Fibroblast of peridontal ligament (primary cell): ENCODE measurements around the gene TRIM62.
"Not testable (repeated sequence)": the region's sequence is repeated elsewhere in the genome, so short reads cannot be mapped to it uniquely, and the experiment has no call there.

Experiments used
- DNase-seq: peaks from one replicate; pipeline ENCODE4 v3.0.0-alpha.2; 2010; ENCODE audit errors: extremely low read depth

Gene TRIM62

DNA sequence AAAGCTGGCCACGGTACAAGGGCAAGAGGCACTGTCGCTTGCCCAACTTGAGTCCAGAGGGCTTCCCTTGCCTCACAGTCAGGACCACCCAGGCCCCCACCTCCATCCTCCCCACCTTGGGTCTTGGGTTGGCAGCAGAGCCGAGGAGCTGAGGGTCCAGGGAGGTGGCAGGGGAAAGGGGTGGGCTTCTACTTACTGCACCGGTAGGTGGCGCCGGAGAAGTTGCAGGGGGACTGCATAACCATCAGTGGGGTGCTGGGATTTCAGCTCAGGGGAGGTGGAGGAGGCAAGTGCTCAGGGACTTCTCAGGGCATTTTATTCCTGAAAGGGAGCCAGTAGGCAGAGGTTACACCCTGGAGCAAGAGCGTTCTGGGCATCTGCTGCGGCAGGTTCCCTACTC lies 44.0 kb downstream of the TRIM62 start:
- no peak for DNase-seq

DNA sequence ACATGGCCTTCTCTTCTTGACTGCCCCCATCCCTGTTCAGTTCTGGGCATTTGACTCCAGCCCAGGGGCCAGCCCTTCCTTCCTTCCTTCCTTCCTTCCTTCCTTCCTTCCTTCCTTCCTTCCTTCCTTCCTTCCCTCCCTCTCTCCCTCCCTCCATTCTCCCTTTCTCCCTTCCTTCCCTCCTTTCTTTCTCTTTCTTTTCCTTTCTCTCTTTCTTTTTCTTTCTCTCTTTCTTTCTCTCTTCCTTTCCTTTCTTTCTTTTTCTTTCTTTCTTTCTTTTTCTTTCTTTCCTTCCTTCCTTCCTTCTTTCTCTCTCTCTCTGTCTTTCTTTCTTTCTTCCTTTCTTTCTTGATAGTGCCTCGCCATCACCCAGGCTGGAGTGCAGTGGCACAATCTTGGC lies 45.8 kb downstream of the TRIM62 start:
- DNase-seq, result not testable (repeated sequence)

DNA sequence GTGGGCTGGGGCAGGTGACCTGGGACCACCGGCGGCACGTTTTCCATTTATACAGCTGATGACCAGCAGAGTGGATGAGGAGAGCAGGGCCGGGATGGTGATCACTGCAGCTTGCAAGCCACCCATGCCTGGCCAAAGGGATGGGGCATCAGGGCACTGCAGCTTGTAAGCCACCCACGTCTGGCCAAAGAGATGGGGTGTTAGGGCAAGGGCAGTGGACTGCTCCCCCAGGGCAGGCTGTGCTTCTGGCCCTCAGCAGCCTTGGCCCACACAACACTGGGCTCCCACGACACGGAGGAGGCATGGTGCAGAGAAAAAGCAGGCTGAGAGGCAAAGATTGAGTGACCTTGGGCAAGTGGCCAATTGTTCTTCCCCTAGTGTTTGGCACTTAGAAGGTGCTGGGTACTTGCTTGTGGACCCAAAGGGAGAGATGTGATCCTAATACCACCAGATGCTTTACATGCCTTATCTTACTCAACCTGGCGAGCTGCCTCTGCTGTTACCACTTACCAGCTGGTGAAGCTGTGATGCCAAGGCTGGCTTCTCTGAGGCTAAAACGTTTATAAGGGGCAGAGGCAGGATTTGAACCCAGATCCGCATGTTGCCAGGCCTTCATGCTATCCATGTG lies 48.3 kb downstream of the TRIM62 start:
- DNase-seq, result peak; percentile 51

DNA sequence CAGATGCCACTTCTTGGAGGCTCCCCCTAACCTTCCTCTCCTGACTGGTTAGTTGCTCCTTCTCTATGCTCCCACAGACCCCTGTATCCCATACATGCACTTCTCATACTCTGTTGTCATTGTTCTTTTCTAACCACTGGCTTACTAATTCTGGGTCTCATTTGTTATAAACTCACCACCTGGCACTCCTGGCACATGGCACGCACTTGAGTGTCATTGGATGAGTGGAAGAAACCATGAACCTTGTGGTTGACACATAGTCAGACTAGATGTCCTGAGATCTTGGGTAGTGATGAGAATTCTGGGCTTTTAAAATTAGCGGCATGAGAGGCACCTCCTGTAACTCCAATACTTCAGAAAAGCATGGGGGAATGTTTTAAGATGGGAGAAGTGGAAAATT lies 49.3 kb downstream of the TRIM62 start:
- no peak for DNase-seq

DNA sequence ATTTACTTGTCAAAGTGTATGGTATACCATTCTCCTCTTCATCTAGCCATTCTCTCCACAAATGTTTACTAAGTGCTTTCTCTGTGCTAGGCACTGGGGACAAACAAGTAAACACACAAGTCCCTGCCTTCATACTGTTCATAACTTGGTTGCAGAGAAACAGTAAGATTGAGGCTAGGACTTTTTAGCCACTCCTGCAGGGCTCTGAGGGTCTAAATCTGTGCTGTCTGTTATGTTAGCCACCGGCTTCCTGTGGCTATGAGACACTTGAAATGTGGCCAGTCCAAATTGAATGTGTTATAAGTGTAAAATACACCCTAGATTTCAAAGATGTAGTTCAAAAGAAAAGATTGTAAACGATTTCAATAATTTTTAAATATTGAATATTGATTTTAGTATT lies 50.7 kb downstream of the TRIM62 start:
- no peak for DNase-seq

DNA sequence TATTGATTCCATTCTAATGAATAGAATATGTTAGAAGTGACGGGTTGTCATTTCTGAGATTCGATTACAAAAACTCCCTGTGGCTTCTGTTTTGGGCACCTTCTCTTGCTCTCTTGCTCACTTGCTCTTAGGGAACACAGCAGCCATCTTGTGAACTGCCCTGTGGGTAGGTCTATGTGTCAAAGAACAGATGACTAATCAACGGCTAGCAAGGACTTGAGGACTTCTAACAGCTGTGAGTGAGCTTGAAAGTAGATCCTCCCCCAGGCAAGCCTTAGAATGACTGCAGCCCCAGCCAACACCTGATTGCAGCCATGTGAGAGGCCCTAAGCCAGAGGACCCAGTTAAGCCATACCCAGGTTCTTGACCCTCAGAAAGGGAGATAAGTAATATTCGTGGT lies 51.5 kb downstream of the TRIM62 start:
- DNase-seq, result no peak

DNA sequence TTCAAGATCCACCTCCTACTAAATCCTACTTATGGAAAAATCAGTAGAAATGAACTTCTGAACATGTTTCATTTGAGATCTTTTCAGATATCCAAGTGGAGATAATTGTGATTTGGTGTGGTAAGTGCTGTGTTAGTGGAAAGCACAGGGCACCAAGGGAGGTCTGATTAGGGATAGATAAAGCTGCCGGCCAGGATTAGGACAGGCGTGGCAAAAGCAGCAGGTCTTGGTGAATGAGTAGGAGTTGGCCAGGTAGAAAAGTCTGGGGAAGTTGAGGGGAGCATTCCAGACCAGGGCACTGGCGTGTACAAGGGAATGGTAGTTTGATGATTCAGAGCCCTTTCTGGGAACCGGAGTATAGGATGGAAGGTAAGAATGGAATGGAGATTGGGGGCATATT lies 53.1 kb downstream of the TRIM62 start:
- no peak for DNase-seq

DNA sequence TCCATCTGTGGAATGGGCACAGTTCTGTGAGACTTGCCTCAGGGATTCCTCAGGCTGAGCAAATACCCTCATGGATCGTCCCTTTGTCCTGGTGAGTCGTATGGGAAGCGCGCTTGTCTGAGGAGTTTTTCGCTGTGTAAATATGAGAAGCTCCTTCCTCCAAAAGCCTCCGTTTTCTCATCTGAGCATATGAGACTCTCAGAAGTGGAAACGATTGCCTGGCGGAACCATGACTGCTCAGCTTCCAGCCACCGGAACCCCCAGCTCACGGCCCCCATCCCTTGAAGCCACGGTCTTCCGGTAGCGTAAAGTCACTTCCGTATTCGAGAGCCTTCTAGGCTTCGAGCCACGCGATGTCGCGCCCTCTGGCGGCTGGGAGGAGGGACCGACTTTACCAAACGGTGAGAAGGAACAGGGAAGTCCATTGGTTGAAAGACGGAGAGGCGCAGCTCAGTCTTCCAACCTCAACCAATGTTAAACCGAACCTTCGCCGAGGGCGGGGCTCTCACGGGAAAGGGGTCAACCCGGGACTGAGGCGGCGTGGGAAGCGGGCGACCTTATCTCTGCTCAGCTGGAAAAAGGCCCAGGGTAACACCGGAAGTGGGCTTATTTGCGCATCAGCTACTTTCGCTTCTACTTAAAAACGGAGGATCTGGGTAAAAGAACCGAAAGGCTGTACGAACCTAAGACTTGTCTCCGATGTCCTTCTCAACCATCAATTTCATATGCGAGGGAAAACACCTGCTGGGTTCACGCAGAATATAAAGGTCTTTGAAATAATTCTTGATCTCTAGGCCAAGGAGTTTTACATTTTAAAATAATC lies 54.6 kb downstream of the TRIM62 start:
- DNase-seq, result peak; percentile 99

DNA sequence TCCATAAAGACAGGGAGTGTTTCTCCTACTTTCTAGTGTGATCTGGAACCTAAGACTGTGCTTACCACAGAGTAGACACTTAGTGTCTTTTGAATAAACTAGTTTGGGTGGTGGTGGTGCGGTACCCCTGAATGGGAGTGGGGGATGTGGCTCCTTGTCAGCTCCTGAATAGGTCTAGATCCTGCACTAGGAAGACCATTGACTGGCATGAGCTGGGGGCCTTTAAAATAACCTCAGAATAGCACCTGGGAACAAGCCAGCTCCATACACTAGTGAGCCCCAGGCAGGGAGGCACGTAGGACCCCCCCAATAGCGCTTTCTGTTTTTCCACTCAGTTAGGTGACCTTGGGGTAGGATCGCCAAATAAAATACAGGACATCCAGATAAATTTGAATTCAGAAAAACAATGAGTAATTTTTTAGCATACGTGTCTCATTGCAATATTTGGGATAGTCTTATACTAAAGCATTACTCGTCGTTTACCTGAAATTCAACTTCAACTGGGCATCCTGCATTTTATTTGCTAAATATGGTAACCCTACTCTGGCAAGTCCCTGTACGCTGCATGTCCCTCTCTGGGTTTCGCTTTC lies 55.3 kb downstream of the TRIM62 start:
- DNase-seq, result no peak

DNA sequence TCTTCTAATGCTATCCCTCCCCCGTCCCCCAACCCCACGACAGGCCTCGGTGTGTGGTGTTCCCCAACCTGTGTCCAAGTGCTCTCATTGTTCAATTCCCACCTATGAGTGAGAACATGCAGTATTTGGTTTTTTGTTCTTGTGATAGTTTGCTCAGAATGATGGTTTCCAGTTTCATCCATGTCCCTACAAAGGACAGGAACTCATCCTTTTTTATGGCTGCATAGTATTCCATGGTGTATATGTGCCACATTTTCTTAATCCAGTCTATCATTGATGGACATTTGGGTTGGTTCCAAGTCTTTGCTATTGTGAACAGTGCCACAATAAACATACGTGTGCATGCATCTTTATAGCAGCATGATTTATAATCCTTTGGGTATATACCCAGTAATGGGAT lies 57.2 kb downstream of the TRIM62 start:
- not testable (repeated sequence) for DNase-seq

DNA sequence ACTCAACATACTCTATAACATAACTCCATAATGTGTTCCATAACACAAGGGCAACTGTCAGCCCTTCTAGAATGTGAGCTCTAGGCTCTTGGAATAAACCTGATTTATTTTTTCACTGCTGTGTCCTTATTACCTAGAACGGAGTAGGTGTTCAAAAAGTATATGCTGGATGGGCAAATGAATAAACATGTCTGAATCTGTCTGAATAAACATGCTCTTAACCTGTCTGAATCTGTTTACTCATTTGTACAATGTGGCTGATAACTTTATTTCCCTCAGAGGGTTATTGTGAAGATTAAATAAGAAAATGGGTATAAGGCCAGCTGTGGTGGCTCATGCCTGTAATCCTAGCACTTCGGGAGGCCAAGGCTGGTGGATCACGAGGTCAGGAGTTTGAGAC lies 58.6 kb downstream of the TRIM62 start:
- no peak for DNase-seq

DNA sequence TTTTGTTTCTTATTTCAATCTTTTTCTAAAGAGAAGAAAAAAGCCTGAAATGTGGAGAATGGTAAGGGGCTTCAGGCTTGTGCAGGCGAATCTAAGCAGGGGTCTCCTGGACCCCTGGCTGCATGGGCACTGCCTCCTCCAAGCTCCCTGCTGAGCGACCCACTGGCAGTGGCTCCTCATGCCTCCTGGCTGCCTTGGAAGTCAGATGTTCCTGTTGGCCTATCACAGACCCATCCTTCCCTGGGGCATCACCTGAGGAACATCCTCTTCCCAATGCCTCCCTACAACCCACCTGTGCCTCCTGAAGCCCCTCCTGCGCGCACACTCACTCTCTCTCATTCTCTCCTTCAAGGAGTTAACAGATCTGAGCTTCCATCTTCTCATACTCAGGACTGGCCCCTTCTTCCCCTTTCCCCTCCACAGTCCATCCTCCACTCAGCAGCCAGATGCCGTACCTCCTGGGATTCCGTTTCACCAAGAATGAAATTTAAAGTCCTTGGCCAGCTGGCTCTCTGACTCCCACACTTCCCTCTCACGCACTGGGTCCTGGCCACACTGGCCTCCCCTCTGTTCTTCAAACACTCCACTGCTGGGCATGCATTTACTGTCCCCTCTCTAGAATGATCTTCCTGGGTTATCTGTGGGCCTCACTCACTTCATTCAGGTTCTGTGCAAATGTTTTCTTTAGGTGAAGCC lies 59.2 kb downstream of the TRIM62 start:
- no peak for DNase-seq

DNA sequence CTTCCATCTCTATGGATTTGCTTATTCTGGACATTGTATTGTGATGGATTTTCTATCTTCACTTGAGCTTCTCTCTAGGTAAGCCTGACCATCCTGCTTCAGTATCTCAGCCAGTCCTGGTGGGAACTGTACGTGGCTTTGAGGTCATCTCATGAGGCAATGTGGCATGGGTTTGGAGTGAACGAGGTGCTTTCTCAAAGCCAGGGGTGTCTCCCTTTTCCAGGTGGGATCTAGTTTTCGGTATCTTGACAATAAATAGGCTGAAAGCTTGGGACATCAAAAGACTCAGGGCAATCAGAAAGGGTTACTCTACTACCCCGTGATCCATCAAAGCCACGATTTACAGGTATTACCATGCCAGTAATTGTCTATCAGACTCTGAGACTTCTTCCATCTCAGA lies 60.1 kb downstream of the TRIM62 start:
- DNase-seq, result no peak

DNA sequence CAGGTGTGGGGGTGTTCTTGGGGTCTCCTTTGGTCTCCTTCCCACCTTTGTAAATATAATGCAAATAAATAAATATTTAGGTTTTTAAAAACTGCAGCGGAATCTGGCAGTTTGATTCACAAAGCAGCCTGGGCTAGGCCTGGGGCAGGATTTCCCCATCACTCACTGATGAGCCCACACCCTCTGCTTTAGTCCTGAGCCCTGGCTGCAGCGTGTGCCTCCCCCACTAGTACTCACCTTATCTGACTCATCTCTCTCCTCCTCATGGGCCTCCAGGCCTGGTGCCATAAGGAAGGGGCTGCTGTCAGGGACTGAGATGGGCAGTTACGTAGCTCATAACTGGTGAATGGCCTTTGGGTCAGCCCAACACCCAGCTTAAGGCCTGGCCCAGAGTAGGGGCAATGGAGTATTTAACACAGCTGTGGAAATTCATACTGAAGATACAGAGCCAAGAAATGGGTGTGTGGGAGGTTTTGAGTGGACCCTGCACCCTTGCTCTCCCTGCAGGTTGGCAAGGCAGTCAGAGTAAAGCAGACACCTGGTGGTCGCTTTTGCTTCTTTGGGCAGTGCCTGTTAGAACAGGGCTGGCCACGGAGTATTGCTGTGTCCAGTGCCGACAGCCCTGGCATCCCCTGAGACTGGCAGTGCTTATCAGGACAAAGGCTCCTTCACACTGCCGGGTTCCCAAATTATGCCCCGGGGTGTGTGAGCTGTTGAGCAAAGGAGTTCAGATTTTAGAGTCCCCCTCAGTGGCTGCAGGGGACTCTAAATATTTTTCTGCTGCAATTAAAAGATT lies 61.2 kb downstream of the TRIM62 start:
- no peak for DNase-seq

DNA sequence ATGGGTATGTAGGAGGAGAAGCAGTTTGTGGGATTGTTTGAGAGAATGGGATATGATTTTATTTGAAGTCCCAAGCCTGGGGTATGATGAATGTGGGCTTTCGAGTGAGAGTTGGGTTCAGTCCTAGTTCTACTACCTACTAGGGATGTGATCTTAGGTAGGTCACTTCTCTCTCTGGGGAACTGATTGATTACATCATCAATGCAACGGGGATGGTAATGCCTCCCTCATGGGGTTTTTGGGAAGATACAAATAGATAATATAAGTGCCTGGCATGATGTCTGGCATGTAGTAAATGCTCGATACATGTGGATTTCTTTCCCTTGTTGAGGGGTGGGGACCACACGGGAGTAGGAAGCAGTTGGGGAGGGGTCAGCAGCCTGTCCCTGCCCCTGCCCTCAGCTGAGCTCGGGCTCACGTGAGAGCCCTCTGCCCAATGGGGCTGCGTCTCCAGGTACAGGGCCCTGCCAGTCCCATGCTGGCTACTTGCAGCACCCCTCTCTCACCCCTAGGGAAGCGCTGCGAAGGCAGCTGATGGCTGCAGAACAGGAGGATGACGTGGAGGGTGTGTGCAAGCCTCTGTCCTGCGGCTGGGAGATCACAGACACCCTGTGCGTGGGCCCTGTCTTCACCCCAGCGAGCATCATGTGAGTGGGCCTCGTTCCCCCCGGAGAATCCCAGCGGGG lies 62.2 kb downstream of the TRIM62 start:
- DNase-seq, result no peak

DNA sequence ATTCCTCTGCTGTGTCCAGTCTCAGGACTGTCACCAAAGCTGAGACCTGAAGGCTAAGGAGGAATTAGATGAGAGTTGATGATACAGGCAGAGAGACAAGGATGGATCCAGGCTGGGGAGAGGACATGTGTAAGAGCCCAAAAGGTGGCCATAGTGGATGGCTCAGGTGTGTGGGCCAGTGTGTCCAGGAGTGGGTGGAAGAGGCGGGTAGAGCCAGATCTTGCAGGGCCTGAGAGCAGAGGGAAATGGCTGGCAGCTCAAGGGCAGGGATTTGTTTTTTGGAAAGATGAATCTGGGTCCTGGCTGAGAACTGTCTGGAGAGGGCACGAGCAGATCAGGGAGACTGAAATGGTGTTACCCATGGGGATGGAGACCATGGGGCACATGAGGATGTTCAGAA lies 62.8 kb downstream of the TRIM62 start:
- no peak for DNase-seq

DNA sequence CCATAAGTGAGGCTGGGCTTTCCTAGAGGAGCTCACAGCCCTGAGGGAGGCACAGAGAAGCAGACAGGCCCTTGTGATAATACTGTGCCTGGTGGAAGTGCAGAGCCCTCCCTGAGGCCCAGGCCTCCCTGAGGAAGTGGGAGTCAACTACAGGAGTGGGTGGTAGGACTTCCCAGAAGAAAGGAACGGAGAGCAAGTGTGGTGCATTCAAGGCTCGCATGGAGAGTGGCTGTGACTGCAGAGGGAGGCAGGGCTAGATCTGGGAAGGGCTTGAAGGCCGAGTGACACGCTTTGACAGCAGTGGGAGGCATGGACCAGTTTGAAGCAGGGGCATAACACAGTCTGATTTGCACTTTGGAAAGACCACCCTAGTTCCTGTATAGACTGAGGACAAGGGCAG lies 63.6 kb downstream of the TRIM62 start:
- no peak for DNase-seq

DNA sequence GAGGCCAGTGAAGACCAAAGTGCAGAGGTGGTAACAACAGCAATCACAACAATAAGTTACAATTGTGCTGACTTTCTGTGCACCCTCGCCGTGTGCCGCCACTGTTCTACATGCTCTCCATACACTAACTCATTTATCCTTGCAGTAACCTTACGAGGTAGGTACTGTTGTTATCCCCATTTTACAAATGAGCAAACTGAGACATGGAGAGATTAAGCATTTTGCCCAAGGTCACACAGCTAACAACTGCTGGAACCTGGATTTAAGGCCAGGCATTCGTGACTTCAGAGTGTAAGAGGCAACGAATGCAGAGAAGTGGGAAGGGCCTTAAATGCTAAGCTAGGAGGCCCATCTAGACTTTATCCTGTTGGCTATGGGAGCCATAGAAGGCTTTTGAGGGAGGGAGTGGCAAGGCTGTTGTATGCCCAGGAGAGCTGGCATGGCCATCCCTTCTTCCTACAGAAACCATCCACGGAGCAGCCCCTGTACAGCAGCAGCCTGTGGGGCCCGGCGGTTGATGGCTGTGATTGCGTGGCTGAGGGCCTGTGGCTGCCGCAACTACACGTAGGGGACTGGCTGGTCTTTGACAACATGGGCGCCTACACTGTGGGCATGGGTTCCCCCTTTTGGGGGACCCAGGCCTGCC lies 64.3 kb downstream of the TRIM62 start:
- no peak for DNase-seq

DNA sequence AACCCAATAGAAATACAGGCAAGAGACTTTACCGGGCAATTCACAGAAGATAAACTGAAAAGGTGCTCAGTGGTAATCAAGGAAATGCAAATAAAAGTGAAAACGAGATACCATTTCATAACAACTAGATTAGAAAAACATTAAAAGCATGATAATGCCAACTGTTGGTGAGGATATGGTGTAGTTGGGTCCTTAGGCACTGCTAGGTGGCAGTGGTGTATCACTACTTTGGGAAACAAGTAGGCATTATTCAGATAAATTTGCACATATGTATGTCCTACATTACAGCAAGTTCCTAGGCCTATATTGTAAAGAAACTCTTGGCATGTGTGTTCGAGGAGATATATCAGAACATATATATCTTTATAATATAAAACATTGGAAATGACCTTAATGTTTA lies 69.9 kb downstream of the TRIM62 start:
- peak; percentile 74 for DNase-seq

DNA sequence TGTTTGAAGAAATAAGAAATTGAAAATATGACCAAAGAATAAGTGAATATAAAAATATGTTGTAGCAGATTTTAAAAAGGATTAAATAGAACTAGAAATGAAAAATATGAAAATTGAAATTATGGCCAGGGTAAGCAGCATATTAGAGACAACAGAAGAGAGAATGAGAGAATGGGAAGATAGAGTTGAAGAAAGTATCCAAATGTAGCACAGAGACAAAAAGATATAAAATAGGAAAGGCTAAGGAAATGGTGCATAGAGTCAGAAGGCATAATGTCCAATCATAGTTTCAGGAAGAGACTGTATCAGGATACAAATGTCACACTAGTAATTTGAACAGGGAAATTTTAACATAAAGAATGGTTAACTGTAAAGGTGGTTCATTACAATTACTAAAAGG lies 71.4 kb downstream of the TRIM62 start:
- DNase-seq, result no peak

DNA sequence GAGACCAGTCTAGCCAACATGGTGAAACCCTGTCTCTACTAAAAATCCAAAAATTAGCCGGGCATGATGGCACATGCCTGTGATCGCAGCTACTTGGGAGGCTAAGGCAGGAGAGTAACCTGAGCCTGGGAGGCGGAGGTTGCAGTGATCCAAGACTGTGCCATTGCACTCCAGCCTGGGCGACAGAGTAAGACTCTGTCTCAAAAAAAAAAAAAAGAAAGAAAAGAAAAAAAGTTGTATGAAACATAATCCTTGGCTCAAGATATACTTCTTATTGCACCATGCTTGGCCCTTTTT lies 81.8 kb downstream of the TRIM62 start:
- not testable (repeated sequence) for DNase-seq
